Measurements from ENCODE around the gene SHISA5.
A peak's percentile ranks its signal among the peaks of the same experiment; 100 is the strongest.
"Not testable (repeated sequence)": the region's sequence is repeated elsewhere in the genome, so short reads cannot be mapped to it uniquely, and the experiment has no call there.

Gene SHISA5

GRCh38 chr3:48478626-48479555, 25.1 kb downstream of the SHISA5 start:
- DNase-seq (ENCODE audit: extremely low spot score) = peak; percentile 3
- POLR2A ChIA-PET = no interaction called here
- CTCF ChIA-PET = no interaction called here
- TF ChIP-seq PKNOX1 (IDR thresholded peaks at IDR 0.05) = no peak
- no peak for TF ChIP-seq CTBP1 (IDR thresholded peaks at IDR 0.05; ENCODE audit: borderline replicate concordance)
- no peak for TF ChIP-seq ELF4 (IDR thresholded peaks at IDR 0.05)
- TF ChIP-seq FOXK2 (IDR thresholded peaks at IDR 0.05) = no peak
- TF ChIP-seq ARNT (IDR thresholded peaks at IDR 0.05) = no peak
- TF ChIP-seq HDGF (IDR thresholded peaks at IDR 0.05; ENCODE audit: borderline replicate concordance) = no peak
- TF ChIP-seq ZNF384 (IDR thresholded peaks at IDR 0.05) = no peak
- TF ChIP-seq L3MBTL2 (conservative IDR thresholded peaks at IDR 0.05) = no peak
- no peak for TF ChIP-seq TARDBP (IDR thresholded peaks at IDR 0.05)
- no peak for TF ChIP-seq SP1 (IDR thresholded peaks at IDR 0.05)
- TF ChIP-seq SUZ12 (IDR thresholded peaks at IDR 0.05) = no peak
- no peak for TF ChIP-seq FOXM1 (IDR thresholded peaks at IDR 0.05; ENCODE audit: borderline replicate concordance)
- TF ChIP-seq NFRKB (IDR thresholded peaks at IDR 0.05) = no peak
- no peak for TF ChIP-seq FOXA1 (IDR thresholded peaks at IDR 0.05)

- ChIA-PET CTCF (no interaction called here), POLR2A (no interaction called here)
- DNase-seq (ENCODE audit: extremely low spot score) = peak; percentile 0
- TF ChIP-seq HDGF (IDR thresholded peaks at IDR 0.05; ENCODE audit: borderline replicate concordance) (no peak), L3MBTL2 (conservative IDR thresholded peaks at IDR 0.05) (no peak), SP1 (IDR thresholded peaks at IDR 0.05) (no peak), FOXK2 (IDR thresholded peaks at IDR 0.05) (no peak), PKNOX1 (IDR thresholded peaks at IDR 0.05) (no peak), TARDBP (IDR thresholded peaks at IDR 0.05) (no peak), LEF1 (IDR thresholded peaks at IDR 0.05; ENCODE audit: borderline replicate concordance) (no peak), ELF4 (IDR thresholded peaks at IDR 0.05) (no peak), NFRKB (IDR thresholded peaks at IDR 0.05) (no peak), BHLHE40 (IDR thresholded peaks at IDR 0.05; ENCODE audit: borderline replicate concordance) (no peak), ARNT (IDR thresholded peaks at IDR 0.05) (no peak), CTBP1 (IDR thresholded peaks at IDR 0.05; ENCODE audit: borderline replicate concordance) (no peak), SUZ12 (IDR thresholded peaks at IDR 0.05) (no peak), FOXA1 (IDR thresholded peaks at IDR 0.05) (no peak), ZNF384 (IDR thresholded peaks at IDR 0.05) (no peak), FOXM1 (IDR thresholded peaks at IDR 0.05; ENCODE audit: borderline replicate concordance) (no peak)
These were observed 25.9 kb downstream of the SHISA5 start for GRCh38 chr3:48477959-48478520.

- DNase-seq (ENCODE audit: extremely low spot score) = no peak
- CTCF ChIA-PET = interaction anchor here (0.6 kb wide), 1 partner anchor 69 kb away, joined by 3 read pairs; no protein-coding TSS in a partner anchor
- POLR2A ChIA-PET = interaction anchor here (0.6 kb wide), 1 partner anchor 790 kb away, joined by 3 read pairs; no protein-coding TSS in a partner anchor
- TF ChIP-seq LEF1 (IDR thresholded peaks at IDR 0.05; ENCODE audit: borderline replicate concordance) = no peak
- no peak for TF ChIP-seq PKNOX1 (IDR thresholded peaks at IDR 0.05)
- no peak for TF ChIP-seq BHLHE40 (IDR thresholded peaks at IDR 0.05; ENCODE audit: borderline replicate concordance)
- no peak for TF ChIP-seq HDGF (IDR thresholded peaks at IDR 0.05; ENCODE audit: borderline replicate concordance)
- TF ChIP-seq SUZ12 (IDR thresholded peaks at IDR 0.05) = no peak
- TF ChIP-seq SP1 (IDR thresholded peaks at IDR 0.05) = no peak
These were observed 27.4 kb downstream of the SHISA5 start for GRCh38 chr3:48476426-48477053.

GRCh38 chr3:48475188-48475587, 28.8 kb downstream of the SHISA5 start:
- ChIA-PET CTCF (no interaction called here), POLR2A (no interaction called here)
- TF ChIP-seq FOXA1 (IDR thresholded peaks at IDR 0.05) (no peak), ZNF384 (IDR thresholded peaks at IDR 0.05) (no peak), ARNT (IDR thresholded peaks at IDR 0.05) (no peak), SUZ12 (IDR thresholded peaks at IDR 0.05) (no peak), FOXM1 (IDR thresholded peaks at IDR 0.05; ENCODE audit: borderline replicate concordance) (no peak), CTBP1 (IDR thresholded peaks at IDR 0.05; ENCODE audit: borderline replicate concordance) (no peak), BHLHE40 (IDR thresholded peaks at IDR 0.05; ENCODE audit: borderline replicate concordance) (no peak), L3MBTL2 (conservative IDR thresholded peaks at IDR 0.05) (no peak), TARDBP (IDR thresholded peaks at IDR 0.05) (no peak), SP1 (IDR thresholded peaks at IDR 0.05) (no peak), PKNOX1 (IDR thresholded peaks at IDR 0.05) (no peak), LEF1 (IDR thresholded peaks at IDR 0.05; ENCODE audit: borderline replicate concordance) (no peak)
- DNase-seq (ENCODE audit: extremely low spot score) = no peak

GRCh38 chr3:48474619-48475018, 29.4 kb downstream of the SHISA5 start:
- no peak for DNase-seq (ENCODE audit: extremely low spot score)
- TF ChIP-seq L3MBTL2 (conservative IDR thresholded peaks at IDR 0.05) (no peak), FOXM1 (IDR thresholded peaks at IDR 0.05; ENCODE audit: borderline replicate concordance) (no peak)
- POLR2A ChIA-PET = interaction anchor here (0.7 to 2.9 kb wide), 2 partner anchors 16 to 82 kb away, joined by 3 to 19 read pairs; partner anchors contain the start of gene PFKFB4
- CTCF ChIA-PET = no interaction called here

- ChIA-PET CTCF (interaction anchor here (0.7 to 2.4 kb wide), 5 partner anchors 18 to 75 kb away, joined by 3 to 10 read pairs (median 5); partner anchors contain the start of gene SHISA5), POLR2A (interaction anchor here (0.6 to 2.9 kb wide), 15 partner anchors 8 to 161 kb away, joined by 3 to 28 read pairs (median 5); partner anchors contain the start of genes ATRIP, CCDC51, PFKFB4 and SHISA5)
- not testable (repeated sequence) for DNase-seq (ENCODE audit: extremely low spot score)
These were observed 29.9 kb downstream of the SHISA5 start for GRCh38 chr3:48474031-48474430.
